ENCODE results near the gene RBM22.

Gene RBM22

GRCh38 chr5:150650021-150651006 is 50.5 kb downstream of the RBM22 start:
- DNase-seq, result no peak

GRCh38 chr5:150649108-150650020 is 51.5 kb downstream of the RBM22 start:
- no peak for DNase-seq

DNA sequence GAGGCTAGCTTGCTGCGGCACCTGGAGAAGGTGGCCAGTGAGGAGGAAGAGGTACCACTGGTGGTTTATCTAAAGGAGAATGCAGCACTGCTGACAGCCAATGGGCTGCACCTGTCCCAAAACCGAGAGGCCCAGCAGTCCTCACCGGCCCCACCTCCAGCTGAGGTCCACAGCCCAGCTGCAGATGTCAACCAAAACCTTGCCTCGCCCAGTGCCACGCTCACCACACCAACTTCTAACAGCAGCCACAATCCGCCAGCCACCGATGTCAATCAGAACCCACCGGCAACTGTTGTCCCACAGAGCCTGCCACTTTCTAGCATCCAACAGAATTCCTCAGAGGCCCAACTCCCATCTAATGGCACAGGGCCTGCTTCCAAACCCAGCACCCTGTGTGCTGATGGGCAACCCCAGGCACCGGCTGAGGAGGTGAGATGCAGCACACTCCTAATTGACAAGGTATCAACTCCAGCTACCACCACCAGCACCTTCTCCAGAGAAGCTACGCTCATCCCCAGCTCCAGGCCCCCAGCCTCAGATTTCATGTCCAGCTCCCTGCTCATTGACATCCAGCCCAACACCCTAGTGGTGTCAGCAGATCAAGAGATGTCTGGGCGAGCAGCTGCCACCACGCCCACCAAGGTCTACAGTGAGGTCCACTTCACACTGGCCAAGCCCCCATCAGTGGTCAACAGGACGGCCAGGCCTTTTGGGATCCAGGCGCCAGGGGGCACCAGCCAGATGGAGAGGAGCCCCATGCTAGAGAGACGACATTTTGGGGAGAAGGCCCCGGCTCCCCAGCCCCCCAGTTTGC is 52.4 kb downstream of the RBM22 start:
- DNase-seq, result no peak

DNA sequence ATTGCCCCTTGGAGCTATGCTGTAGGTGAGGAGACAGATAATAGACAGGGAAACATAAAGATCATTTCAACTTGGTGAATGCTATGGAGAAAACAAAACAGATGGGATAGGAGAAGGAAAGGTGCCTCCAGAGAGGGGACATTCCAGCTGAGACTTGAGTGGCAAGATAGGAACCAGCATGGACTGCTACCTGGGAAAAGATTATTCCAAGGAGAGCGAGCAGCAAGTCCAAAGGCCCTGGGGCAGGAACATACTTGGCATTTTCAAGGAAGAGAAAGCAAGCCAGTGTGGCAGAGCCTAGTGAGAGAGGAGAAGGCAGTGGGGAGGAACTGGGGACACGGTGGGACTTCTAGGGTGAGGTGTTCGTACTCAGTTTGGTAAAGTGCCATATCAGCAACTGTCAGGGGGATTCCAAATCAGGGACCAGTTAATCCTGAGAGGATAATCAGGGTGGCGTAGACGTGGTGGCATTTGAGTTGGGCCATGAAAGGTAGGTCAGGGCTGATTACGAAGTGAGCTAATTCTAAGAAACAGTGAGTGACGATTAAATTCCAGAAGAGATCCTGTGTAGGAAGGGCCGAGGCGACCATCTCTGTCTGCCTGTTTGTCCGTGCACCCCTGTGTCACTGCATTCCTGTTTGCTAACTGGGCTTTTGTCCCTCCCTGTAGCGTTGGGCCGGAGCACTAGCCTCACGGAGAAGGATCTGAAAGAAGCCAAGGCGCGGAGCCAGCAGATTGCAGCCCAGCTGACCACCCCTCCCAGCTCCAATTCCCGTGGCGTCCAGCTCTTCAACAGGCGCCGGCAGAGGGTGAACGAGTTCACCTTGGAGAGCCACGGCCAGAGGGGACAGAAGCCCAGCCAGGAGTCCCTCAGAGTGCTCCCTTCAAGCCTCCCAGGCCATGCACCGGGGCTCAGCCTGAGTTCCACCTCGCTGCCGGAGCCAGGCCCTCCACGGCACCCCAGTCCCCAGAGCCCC is 53.3 kb downstream of the RBM22 start:
- no peak for DNase-seq

- no peak for DNase-seq
Measured at GRCh38 chr5:150645070-150645700, 55.7 kb downstream of the RBM22 start.

- DNase-seq, result no peak
Measured at GRCh38 chr5:150644514-150644913, 56.3 kb downstream of the RBM22 start.

DNA sequence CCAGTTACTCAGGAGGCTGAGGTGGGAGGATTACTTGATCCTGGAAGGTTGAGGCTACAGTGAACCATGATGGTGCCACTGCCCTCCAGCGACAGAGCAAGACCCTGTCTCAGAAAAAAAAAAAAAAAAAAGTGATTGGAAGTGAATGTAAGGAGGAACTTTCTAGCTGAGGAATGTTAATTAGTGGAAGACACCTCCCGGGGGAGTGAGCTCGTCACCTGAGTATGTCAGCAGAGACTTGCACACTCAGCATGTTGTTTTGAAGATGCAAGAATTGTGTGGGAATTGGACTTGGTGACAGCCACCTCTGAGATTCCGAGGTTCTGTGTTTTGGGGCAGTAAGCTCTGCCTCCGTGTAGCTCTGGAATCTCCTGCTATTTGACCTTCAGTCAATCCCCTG is 56.8 kb downstream of the RBM22 start:
- DNase-seq, result no peak

GRCh38 chr5:150642991-150643710 is 57.7 kb downstream of the RBM22 start:
- DNase-seq, result no peak

DNA sequence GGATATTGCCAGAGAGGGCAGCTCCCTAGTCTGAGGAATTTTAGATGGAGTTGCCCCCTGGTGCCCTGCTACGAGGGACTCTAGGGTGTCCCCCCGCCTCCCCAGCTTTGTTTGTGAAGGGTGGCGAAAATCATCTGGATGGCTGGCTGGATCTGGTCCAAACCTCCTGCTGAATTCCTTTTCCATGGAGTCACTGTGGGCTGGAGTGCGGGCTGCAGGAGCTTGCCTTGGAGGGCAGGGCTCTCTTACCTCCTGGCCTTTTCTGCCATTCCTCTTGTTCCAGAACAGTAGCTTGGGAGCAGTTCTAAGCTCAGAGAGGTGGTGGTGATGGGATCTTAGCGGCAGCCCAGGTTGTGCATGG is 58.3 kb downstream of the RBM22 start:
- peak; percentile 48 for DNase-seq

DNA sequence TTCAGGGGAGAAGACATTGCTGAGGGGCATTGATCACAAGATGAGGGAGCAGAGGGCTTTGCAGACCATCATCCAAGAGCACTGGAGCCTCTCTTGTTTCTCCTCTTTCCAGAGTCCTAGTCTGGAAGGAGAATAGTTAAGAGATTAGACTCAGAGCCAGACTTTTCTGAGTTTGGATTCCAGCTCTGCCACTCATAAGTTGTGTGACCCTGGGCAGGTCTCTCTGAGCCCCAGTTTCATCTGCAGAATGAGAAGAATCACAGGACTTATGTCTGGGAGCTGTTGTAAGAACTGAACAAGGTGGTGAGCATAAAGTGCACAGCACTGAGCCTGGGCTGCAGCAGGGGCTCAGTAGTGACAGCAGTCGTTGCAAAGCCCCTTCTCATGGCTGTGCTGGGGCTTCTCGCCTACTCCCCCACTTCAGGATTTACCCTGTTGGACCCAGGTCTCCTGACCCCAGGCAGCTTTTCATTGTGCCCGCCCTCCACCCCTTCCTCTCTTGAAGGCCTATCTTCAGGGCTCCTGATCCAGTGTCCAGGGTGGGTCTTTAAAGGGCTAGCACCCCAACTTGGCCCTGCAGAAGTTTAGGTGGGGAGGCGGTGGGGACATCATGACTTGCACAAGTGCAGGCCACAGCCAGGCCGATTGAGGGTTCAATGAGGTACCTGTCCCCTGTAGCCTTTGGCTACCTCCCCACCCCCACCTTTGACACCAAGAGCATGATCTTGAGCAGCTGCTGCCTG is 58.9 kb downstream of the RBM22 start:
- DNase-seq, result no peak

DNA sequence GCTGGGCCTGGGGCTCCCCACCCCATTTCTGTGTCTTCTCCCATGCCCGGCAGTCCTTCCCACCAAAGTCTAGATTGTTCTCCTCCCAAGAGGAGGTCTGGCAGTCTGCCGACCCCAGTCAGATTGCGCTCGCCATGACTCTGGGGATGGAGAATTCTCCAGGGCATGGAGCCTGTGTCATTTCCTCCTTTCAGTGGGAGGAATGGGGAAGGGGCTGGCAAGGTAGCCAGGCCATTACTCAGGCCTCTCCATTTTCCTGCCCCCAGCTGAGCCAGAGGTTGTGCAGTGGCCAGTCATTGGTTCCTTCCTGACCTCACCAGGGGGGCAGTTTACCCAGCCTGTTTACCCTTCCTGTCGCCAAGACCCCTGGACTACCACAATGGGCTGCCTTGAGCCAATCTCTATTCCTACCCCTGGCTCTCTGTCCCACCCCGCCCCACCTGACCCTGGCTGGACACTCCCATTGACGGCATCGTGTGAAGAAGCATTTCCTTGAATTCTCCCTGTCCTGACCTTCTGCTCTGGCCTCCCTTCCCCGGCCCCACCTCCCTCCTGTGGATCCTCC is 59.8 kb downstream of the RBM22 start:
- DNase-seq, result no peak
